Panc1 (cell line): Measurements from ENCODE around the gene UFSP1. TPM values are rescaled to one million over a fixed set of nuclear protein-coding genes. Genes with fewer than 3 reads are reported as not detected.

Source experiments
- ATAC-seq: fragments of 200-7000 bp; cut with Tn5 transposase; 2 replicates; pipeline ENCODE4 v1.9.1; 2020; ENCODE audit warnings: mild to moderate bottlenecking, moderate library complexity
- BruUV-seq: library from RNA; stranded (reverse); fragments of 400-500 nt; replicated peaks from 2 replicates; lab custom pipeline; 2021; lab: Mats Ljungman, UMichigan
- CTCF ChIA-PET: fragments of 300-600 bp; sonication (Branson Sonifier 250); formaldehyde crosslinking; loops from one replicate; lab custom pipeline; 2022; ENCODE audit warnings: antibody characterized with exemption; lab: Charles Lee
- POLR2A ChIA-PET: fragments of 300-600 bp; sonication (Branson Sonifier 250); formaldehyde crosslinking; loops from one replicate; lab custom pipeline; 2022; ENCODE audit warnings: antibody characterized with exemption; lab: Charles Lee
- DNase-seq: peaks from one replicate; pipeline ENCODE4 v3.0.0-alpha.2; 2010; ENCODE audit warnings: low read depth, low spot score
- H3K27ac ChIP-seq: 2 replicates; pipeline ENCODE4 v1.5.1; 2011; ENCODE audit warnings: mild to moderate bottlenecking, low read length, inconsistent platforms
- H3K27me3 ChIP-seq: fragments of 200-500 bp; sonication (Bioruptor generic); 2 replicates; pipeline ENCODE4 v1.6.0; 2014; ENCODE audit warnings: low read length, inconsistent platforms; ENCODE audit not compliant: control insufficient read depth, insufficient read depth
- H3K36me3 ChIP-seq: fragments of 200-500 bp; sonication (Bioruptor generic); 2 replicates; pipeline ENCODE4 v1.5.1; 2014; ENCODE audit warnings: inconsistent platforms, mild to moderate bottlenecking, low read length, moderate library complexity; ENCODE audit not compliant: control insufficient read depth, insufficient read depth
- H3K4me1 ChIP-seq: 2 replicates; pipeline ENCODE4 v1.5.1; 2011; ENCODE audit warnings: inconsistent platforms, mild to moderate bottlenecking, low read length, moderate library complexity; ENCODE audit not compliant: control insufficient read depth, insufficient read depth
- H3K4me3 ChIP-seq, 2 experiments: 2 replicates each; pipeline ENCODE4 v1.5.1; 2011 to 2012; ENCODE audit warnings: low read depth in 2 of 2, low read length in 2 of 2, mild to moderate bottlenecking in 2 of 2, inconsistent platforms in 1 of 2, moderate library complexity in 1 of 2
- H3K9me3 ChIP-seq: fragments of 200-500 bp; sonication (Bioruptor generic); 2 replicates; pipeline ENCODE4 v1.5.1; 2014; ENCODE audit warnings: low read depth, mild to moderate bottlenecking, inconsistent platforms, low read length, moderate library complexity; ENCODE audit not compliant: control insufficient read depth, insufficient read depth
- POLR2AphosphoS5 ChIP-seq: IDR thresholded peaks from 2 replicates; pipeline ENCODE4 v1.6.1; 2012; ENCODE audit warnings: mild to moderate bottlenecking, low read depth, low read length, moderate library complexity
- SIN3A ChIP-seq: IDR thresholded peaks from 2 replicates; pipeline ENCODE4 v1.6.1; 2012; ENCODE audit warnings: low read depth, mild to moderate bottlenecking, low read length, moderate library complexity, borderline replicate concordance; ENCODE audit not compliant: insufficient read depth
- TCF7L2 ChIP-seq: IDR thresholded peaks from 2 replicates; pipeline ENCODE4 v1.6.1; 2011; ENCODE audit warnings: mild to moderate bottlenecking, low read depth, low read length, inconsistent platforms
- in situ Hi-C: cut with HindIII; loops from 2 replicates; pipeline ENCODE4 v1.10.0; 2016; ENCODE audit warnings: low sequenced_read_pairs, low pct_unique_long_range_greater_than_20kb
- intact Hi-C: fragments of 100-400 bp; cut with micrococcal nuclease; formaldehyde crosslinking; loops from one replicate; pipeline ENCODE4 v1.10.0; 2022; ENCODE audit not compliant: unreplicated experiment
- total RNA-seq: library from RNA; stranded (reverse); gene quantifications from one replicate; pipeline ENCODE4 v1.2.1, GENCODE V29; 2021; ENCODE audit not compliant: unreplicated experiment
- TF ChIP-seq, protein P1 (sequence below): fragments of 450-650 bp; IDR thresholded peaks from 2 replicates; pipeline ENCODE4 v1.5.1; 2017; ENCODE audit warnings: mild to moderate bottlenecking
- TF ChIP-seq, protein P2 (sequence below), 2 experiments: IDR thresholded peaks; 2 replicates each; pipeline ENCODE4 v1.6.1; 2011 to 2012; ENCODE audit warnings: low read depth in 2 of 2, control low read depth in 1 of 2, low read length in 1 of 2, mild to moderate bottlenecking in 1 of 2, moderate library complexity in 1 of 2; ENCODE audit not compliant: insufficient read depth in 1 of 2

The UFSP1 gene
- total RNA-seq, 1 experiment from 2014 or later: 3.3 TPM

DNA sequence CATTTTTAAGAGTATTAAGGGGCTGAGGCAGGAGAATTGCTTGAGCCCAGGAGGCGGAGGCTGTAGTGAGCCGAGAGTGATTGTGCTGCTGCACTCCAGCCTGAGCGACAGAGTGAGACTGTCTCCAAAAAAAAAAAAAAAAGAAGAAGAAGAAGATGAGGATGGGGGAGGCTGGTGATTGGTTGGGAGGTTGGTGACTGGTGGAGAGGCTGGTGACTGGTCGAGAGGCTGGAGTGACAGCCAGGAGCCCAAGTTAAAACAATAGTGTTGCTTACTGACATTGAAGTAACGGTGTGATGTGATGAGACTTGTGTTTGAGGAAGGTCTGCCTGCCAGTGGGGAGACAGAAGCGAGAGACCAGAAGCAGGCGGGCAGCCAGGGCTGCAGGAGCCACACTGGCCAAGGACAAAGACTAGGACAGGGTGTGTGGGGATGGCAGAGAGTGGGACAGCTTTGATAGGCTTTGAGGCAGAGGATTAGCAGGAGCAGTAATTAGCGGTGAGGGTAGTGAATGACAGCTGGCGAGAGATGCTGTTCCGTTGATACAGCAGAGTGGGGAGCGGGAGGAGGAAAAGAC is 9.7 kb downstream of the UFSP1 start:
- intact Hi-C loops: no loop called here
- POLR2A ChIA-PET: interaction anchor here (0.6 kb wide), 1 partner anchor 10 kb away, joined by 20 read pairs; no protein-coding TSS in a partner anchor
- BruUV-seq: no TSS peak

DNA sequence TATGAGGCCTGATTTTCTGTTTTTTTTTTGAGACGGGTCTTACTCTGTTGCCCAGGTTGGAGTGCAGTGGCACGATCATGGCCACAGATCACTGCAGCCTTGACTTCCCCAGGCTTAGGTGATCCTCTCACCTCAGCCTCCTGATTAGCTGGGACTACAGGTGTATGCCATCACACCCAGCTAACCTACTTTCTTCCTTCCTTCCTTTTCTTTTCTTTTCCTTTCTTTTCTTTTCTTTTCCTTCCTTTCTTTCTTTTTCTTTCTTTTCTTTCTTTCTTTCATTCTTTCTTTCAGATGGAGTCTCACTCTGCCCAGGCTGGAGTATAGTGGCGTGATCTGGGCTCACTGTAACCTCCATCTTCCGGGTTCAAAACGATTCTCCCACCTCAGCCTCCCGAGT is 10.8 kb downstream of the UFSP1 start:
- Histone ChIP-seq H3K27ac (no peak overlapping the region), H3K9me3 (no peaks in the 10 kb centered on the region), H3K36me3 (peaks cover 7% of the 10 kb centered on the region), H3K4me1 (peaks cover 8% of the 10 kb centered on the region), H3K4me3 (no peak overlapping the region), H3K27me3 (no peaks in the 10 kb centered on the region)
- DNase-seq (no peak), ATAC-seq (no peak)
- in situ Hi-C loops (no loop called here), intact Hi-C loops (no loop called here)
- no peak for TF ChIP-seq TCF7L2
- no TSS peak for BruUV-seq
- ChIA-PET CTCF (no interaction called here), POLR2A (no interaction called here)

More for the DNA sequence above, 9.7 kb downstream of the UFSP1 start:
- TF ChIP-seq, protein P1, sequence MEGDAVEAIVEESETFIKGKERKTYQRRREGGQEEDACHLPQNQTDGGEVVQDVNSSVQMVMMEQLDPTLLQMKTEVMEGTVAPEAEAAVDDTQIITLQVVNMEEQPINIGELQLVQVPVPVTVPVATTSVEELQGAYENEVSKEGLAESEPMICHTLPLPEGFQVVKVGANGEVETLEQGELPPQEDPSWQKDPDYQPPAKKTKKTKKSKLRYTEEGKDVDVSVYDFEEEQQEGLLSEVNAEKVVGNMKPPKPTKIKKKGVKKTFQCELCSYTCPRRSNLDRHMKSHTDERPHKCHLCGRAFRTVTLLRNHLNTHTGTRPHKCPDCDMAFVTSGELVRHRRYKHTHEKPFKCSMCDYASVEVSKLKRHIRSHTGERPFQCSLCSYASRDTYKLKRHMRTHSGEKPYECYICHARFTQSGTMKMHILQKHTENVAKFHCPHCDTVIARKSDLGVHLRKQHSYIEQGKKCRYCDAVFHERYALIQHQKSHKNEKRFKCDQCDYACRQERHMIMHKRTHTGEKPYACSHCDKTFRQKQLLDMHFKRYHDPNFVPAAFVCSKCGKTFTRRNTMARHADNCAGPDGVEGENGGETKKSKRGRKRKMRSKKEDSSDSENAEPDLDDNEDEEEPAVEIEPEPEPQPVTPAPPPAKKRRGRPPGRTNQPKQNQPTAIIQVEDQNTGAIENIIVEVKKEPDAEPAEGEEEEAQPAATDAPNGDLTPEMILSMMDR: no peak
- no peak for TF ChIP-seq TCF7L2
- no peak for TF ChIP-seq SIN3A
- TF ChIP-seq, protein P2, sequence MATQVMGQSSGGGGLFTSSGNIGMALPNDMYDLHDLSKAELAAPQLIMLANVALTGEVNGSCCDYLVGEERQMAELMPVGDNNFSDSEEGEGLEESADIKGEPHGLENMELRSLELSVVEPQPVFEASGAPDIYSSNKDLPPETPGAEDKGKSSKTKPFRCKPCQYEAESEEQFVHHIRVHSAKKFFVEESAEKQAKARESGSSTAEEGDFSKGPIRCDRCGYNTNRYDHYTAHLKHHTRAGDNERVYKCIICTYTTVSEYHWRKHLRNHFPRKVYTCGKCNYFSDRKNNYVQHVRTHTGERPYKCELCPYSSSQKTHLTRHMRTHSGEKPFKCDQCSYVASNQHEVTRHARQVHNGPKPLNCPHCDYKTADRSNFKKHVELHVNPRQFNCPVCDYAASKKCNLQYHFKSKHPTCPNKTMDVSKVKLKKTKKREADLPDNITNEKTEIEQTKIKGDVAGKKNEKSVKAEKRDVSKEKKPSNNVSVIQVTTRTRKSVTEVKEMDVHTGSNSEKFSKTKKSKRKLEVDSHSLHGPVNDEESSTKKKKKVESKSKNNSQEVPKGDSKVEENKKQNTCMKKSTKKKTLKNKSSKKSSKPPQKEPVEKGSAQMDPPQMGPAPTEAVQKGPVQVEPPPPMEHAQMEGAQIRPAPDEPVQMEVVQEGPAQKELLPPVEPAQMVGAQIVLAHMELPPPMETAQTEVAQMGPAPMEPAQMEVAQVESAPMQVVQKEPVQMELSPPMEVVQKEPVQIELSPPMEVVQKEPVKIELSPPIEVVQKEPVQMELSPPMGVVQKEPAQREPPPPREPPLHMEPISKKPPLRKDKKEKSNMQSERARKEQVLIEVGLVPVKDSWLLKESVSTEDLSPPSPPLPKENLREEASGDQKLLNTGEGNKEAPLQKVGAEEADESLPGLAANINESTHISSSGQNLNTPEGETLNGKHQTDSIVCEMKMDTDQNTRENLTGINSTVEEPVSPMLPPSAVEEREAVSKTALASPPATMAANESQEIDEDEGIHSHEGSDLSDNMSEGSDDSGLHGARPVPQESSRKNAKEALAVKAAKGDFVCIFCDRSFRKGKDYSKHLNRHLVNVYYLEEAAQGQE (IDR thresholded peaks at IDR 0.05; ENCODE audit: insufficient read depth in 1 of 2, low read depth in 2 of 2, low read length in 1 of 2): no peak
- TF ChIP-seq POLR2AphosphoS5: no peak
- Histone ChIP-seq H3K27me3 (no peaks in the 10 kb centered on the region), H3K27ac (no peak overlapping the region), H3K4me3 (no peak overlapping the region), H3K9me3 (no peaks in the 10 kb centered on the region), H3K4me1 (peaks cover 8% of the 10 kb centered on the region), H3K36me3 (peaks cover 8% of the 10 kb centered on the region)
- CTCF ChIA-PET: no interaction called here
- DNase-seq: no peak
- in situ Hi-C loops: no loop called here
- ATAC-seq: no peak

DNA sequence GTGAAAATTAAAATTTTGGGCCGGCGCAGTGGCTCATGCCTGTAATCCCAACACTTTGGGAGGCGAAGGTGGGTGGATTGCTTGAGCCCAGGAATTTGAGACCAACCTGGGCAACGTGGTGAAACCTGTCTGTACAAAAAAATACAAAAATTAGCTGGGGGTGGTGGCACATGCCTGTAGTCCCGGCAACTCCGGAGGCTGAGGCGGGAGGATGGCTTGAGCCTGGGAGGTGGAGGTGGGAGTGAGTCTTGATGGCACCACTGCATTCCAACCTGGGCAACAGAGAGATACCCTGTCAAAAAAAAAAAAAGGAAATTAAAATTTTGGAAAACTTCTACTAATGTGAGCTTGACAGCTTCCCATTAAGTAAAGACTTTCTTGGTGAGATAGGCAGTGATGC is 11.5 kb downstream of the UFSP1 start:
- Histone ChIP-seq H3K4me1 (peaks cover 8% of the 10 kb centered on the region), H3K27ac (no peak overlapping the region), H3K36me3 (peaks cover under 1% of the 10 kb centered on the region), H3K9me3 (no peaks in the 10 kb centered on the region), H3K4me3 (no peak overlapping the region), H3K27me3 (no peaks in the 10 kb centered on the region)
- no peak for ATAC-seq
- intact Hi-C loops: no loop called here
- CTCF ChIA-PET: no interaction called here
- POLR2A ChIA-PET: no interaction called here
- TF ChIP-seq POLR2AphosphoS5 (no peak), SIN3A (no peak), TCF7L2 (no peak)
- TF ChIP-seq, protein P2 (IDR thresholded peaks at IDR 0.05; ENCODE audit: insufficient read depth in 1 of 2, low read depth in 2 of 2, low read length in 1 of 2): no peak
- TF ChIP-seq, protein P1: no peak
- no peak for DNase-seq
- BruUV-seq: no TSS peak
- in situ Hi-C loops: no loop called here
